Measurements from ENCODE around the gene TAF1C.

The TAF1C gene

GRCh38 chr16:84197466-84198128 lies 10.7 kb upstream of the TAF1C start:
- Mint-ChIP-seq H3K36me3 (ENCODE audit: low read depth) (no peaks in the 10 kb centered on the region), H3K4me1 (no peaks in the 10 kb centered on the region), H3K27ac (no peak overlapping the region), H3K4me3 (no peak overlapping the region), H3K27me3 (ENCODE audit: low read depth) (peaks cover 16% of the 10 kb centered on the region), H3K9me3 (no peaks in the 10 kb centered on the region)
- no peak for TF ChIP-seq CTCF (IDR thresholded peaks at IDR 0.05; ENCODE audit: unreplicated experiment in 3 of 3)

- peaks cover 16% of the 10 kb centered on the region for H3K27me3 Mint-ChIP-seq (ENCODE audit: low read depth)
- no peaks in the 10 kb centered on the region for H3K9me3 Mint-ChIP-seq
- no peak for TF ChIP-seq CTCF (IDR thresholded peaks at IDR 0.05; ENCODE audit: unreplicated experiment in 3 of 3)
- no peaks in the 10 kb centered on the region for H3K4me1 Mint-ChIP-seq
- H3K36me3 Mint-ChIP-seq (ENCODE audit: low read depth): no peaks in the 10 kb centered on the region
- no peak overlapping the region for H3K27ac Mint-ChIP-seq
- H3K4me3 Mint-ChIP-seq: no peak overlapping the region
Measured at GRCh38 chr16:84196727-84197394, 10.0 kb upstream of the TAF1C start.

GRCh38 chr16:84196101-84196500 lies 9.2 kb upstream of the TAF1C start:
- Mint-ChIP-seq H3K4me3 (no peak overlapping the region), H3K36me3 (ENCODE audit: low read depth) (no peaks in the 10 kb centered on the region), H3K4me1 (no peaks in the 10 kb centered on the region), H3K27ac (no peak overlapping the region), H3K27me3 (ENCODE audit: low read depth) (peaks cover 16% of the 10 kb centered on the region), H3K9me3 (no peaks in the 10 kb centered on the region)
- TF ChIP-seq CTCF (IDR thresholded peaks at IDR 0.05; ENCODE audit: unreplicated experiment in 3 of 3): no peak

GRCh38 chr16:84195201-84196093 lies 8.6 kb upstream of the TAF1C start:
- peaks cover 16% of the 10 kb centered on the region for H3K27me3 Mint-ChIP-seq (ENCODE audit: low read depth)
- H3K27ac Mint-ChIP-seq: no peak overlapping the region
- no peaks in the 10 kb centered on the region for H3K4me1 Mint-ChIP-seq
- no peaks in the 10 kb centered on the region for H3K9me3 Mint-ChIP-seq
- TF ChIP-seq CTCF (IDR thresholded peaks at IDR 0.05; ENCODE audit: unreplicated experiment in 3 of 3): no peak
- H3K4me3 Mint-ChIP-seq: no peak overlapping the region
- no peaks in the 10 kb centered on the region for H3K36me3 Mint-ChIP-seq (ENCODE audit: low read depth)

GRCh38 chr16:84194470-84195200 lies 7.8 kb upstream of the TAF1C start:
- peaks cover 16% of the 10 kb centered on the region for H3K27me3 Mint-ChIP-seq (ENCODE audit: low read depth)
- H3K4me1 Mint-ChIP-seq: no peaks in the 10 kb centered on the region
- no peaks in the 10 kb centered on the region for H3K36me3 Mint-ChIP-seq (ENCODE audit: low read depth)
- H3K27ac Mint-ChIP-seq: no peak overlapping the region
- TF ChIP-seq CTCF (IDR thresholded peaks at IDR 0.05; ENCODE audit: unreplicated experiment in 3 of 3): no peak
- H3K4me3 Mint-ChIP-seq: no peak overlapping the region
- no peaks in the 10 kb centered on the region for H3K9me3 Mint-ChIP-seq

Data from nephron (organoid).